Esophagus squamous epithelium (tissue), 5 donors: ENCODE results near the gene IL19. TPM values are rescaled to one million over a fixed set of nuclear protein-coding genes. Genes with fewer than 3 reads are reported as not detected.
A peak's percentile ranks its signal among the peaks of the same experiment; 100 is the strongest.

Experiments
- DNase-seq: peaks from one replicate; lab custom pipeline; 2025; lab: John Stamatoyannopoulos, UW
- H3K27ac ChIP-seq, 4 donors: fragments of 200-600 bp; sonication (generic); one replicate each; pipeline ENCODE4 v1.5.1; 2016 to 2019; ENCODE audit warnings: mild to moderate bottlenecking in 1 of 4
- H3K27me3 ChIP-seq, 4 donors: fragments of 200-600 bp; sonication (generic); 1 replicate in 3 of 4; 2 replicates in 1 of 4; pipeline versions ENCODE4 v1.5.1 to v1.6.0; 2017 to 2021; ENCODE audit warnings: antibody characterized with exemption in 1 of 4
- H3K36me3 ChIP-seq, 3 donors: fragments of 200-600 bp; sonication (generic); one replicate each; pipeline ENCODE4 v1.5.1; 2016 to 2019
- H3K4me1 ChIP-seq, 3 donors: fragments of 200-600 bp; sonication (generic); one replicate each; pipeline ENCODE4 v1.5.1; 2017 to 2019
- H3K4me3 ChIP-seq, 4 donors: fragments of 200-600 bp; sonication (generic); 1 replicate in 3 of 4; 2 replicates in 1 of 4; pipeline ENCODE4 v1.5.1; 2016 to 2019; ENCODE audit warnings: mild to moderate bottlenecking in 2 of 4, moderate library complexity in 1 of 4
- H3K9me3 ChIP-seq, 3 donors: fragments of 200-600 bp; sonication (generic); one replicate each; pipeline ENCODE4 v1.5.1; 2016 to 2019
- POLR2A ChIP-seq, 4 donors: fragments of 450-650 bp; IDR thresholded peaks; one replicate each; pipeline ENCODE4 v1.6.1; 2017; ENCODE audit warnings: antibody characterized with exemption in 4 of 4, mild to moderate bottlenecking in 4 of 4, moderate library complexity in 3 of 4
- WGBS, 2 donors: methylation state at CpG; one replicate each; pipeline ENCODE4 v1.1.5; 2018; 5-methylcytosine and 5-hydroxymethylcytosine counted together
- intact Hi-C: fragments of 100-400 bp; cut with DNase I; formaldehyde crosslinking; loops from one replicate; pipeline ENCODE4 v1.15.0; 2022
- total RNA-seq, 4 donors: library from RNA; depleted of rRNA; stranded (reverse); fragments of >200 nt; gene quantifications; one replicate each; pipeline ENCODE4 v1.1.0, GENCODE V29; 2016
- TF ChIP-seq, protein P1 (sequence below), 6 experiments: fragments of 450-650 bp in 4 of 6; fragments of 200-600 bp in 2 of 6; sonication (generic) in 2 of 6; IDR thresholded peaks; one replicate each; pipeline ENCODE4 v1.5.1; 2016 to 2019; ENCODE audit warnings: antibody characterized with exemption in 6 of 6, mild to moderate bottlenecking in 4 of 6, moderate library complexity in 4 of 6
- donor health status: DM: yes; HTN: yes; CAD: no.

The IL19 gene
- total RNA-seq, 4 donors from 2014 or later = 0.23 to 16.8 (median 16.3) TPM; not detected in 1

DNA sequence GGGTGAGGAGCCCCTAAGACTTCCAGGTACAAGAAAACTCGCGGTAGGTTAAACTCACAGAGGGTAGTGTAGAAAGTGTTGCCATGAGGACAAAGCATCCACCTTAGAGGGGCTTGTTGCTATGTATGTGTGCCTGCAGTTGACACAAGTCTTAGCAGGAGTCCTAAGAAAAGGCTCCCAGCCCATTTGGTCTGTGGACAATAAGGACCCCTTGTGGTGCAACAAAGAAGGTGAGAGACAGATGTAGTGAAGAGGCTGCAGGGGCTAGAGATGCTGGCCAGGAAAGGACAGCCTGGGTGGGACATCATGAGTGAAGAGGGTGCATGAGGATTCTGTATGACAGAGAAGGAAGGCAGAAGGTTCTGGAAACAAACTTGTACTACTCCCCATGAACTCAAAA, 38.0 kb downstream of the IL19 start:
- Histone ChIP-seq H3K27ac (no peak overlapping the region), H3K4me3 (no peak overlapping the region), H3K27me3 (peaks cover 0 to 11% (median 0%) of the 10 kb centered on the region in 4 donors), H3K9me3 (peaks cover 0 to 5% (median 5%) of the 10 kb centered on the region in 3 donors), H3K4me1 (peaks cover 0 to 14% (median 4%) of the 10 kb centered on the region in 3 donors), H3K36me3 (no peaks in the 10 kb centered on the region)
- DNase-seq = no peak
- WGBS, 2 donors = 65 to 88% methylated on average over 2 of the region's 2 CpGs
- intact Hi-C loops = no loop called here
- no peak for TF ChIP-seq POLR2A (IDR thresholded peaks at IDR 0.05)
- TF ChIP-seq, protein P1, sequence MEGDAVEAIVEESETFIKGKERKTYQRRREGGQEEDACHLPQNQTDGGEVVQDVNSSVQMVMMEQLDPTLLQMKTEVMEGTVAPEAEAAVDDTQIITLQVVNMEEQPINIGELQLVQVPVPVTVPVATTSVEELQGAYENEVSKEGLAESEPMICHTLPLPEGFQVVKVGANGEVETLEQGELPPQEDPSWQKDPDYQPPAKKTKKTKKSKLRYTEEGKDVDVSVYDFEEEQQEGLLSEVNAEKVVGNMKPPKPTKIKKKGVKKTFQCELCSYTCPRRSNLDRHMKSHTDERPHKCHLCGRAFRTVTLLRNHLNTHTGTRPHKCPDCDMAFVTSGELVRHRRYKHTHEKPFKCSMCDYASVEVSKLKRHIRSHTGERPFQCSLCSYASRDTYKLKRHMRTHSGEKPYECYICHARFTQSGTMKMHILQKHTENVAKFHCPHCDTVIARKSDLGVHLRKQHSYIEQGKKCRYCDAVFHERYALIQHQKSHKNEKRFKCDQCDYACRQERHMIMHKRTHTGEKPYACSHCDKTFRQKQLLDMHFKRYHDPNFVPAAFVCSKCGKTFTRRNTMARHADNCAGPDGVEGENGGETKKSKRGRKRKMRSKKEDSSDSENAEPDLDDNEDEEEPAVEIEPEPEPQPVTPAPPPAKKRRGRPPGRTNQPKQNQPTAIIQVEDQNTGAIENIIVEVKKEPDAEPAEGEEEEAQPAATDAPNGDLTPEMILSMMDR (IDR thresholded peaks at IDR 0.05) = peak in 4 of 6 experiments; percentile 6 to 40 (median 22)

DNA sequence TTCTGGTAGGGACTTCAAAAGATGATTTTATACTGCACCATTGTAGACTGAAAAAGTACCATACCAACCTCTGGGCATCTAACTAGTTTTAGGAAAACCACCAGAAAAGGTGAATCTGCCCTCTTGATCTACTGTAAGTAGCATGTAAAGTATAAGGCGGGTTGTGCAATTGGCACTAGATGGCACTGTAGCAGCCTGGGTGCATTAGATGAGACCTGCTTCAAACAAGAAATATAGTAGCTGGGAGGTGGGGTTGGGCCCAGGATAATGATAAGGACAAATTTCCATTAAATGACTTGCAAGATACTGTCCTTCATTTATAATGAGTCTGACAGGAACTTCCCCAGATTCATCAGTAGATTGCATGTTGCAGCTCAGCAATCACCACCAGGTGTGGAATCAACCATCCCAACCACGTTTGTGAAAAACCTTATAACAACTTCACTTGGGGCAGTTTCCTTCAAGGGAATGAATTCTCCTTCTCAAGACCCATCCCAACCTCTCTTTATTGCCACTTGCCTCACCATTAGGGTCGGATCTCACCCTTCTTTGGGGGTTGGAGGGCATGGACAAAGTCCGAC, 39.0 kb downstream of the IL19 start:
- Histone ChIP-seq H3K9me3 (peaks cover 0 to 5% (median 5%) of the 10 kb centered on the region in 3 donors), H3K4me1 (peaks cover 0 to 4% (median 0%) of the 10 kb centered on the region in 3 donors), H3K4me3 (no peak overlapping the region), H3K36me3 (no peaks in the 10 kb centered on the region), H3K27ac (no peak overlapping the region), H3K27me3 (peaks cover 0 to 11% (median 0%) of the 10 kb centered on the region in 4 donors)
- WGBS, 2 donors = 51 to 56% methylated on average over 4 of the region's 4 CpGs
- no peak for TF ChIP-seq POLR2A (IDR thresholded peaks at IDR 0.05)
- TF ChIP-seq, protein P1 (IDR thresholded peaks at IDR 0.05) = peak in 5 of 6 experiments; percentile 23 to 54 (median 30)
- DNase-seq = no peak
- intact Hi-C loops = no loop called here

DNA sequence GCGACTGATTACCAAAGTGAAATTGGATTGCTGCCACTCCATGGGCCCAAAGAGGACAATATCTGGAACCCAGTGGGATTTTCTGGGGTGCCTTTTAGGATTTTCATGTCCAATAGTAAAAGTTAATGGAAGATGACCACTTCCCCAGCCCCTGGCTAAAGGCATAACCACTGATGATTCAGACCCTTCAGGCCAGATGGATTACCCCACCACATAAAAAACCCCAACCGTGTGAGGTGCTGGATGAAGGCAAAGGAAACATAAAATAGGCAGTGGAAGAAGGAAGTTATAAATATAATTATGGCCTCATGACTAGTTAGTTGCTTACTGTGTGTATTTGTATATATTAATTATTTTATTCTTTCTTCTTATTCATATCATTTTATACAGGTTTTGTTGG, 41.9 kb downstream of the IL19 start:
- Histone ChIP-seq H3K27ac (no peak overlapping the region), H3K9me3 (peaks cover 0 to 5% (median 5%) of the 10 kb centered on the region in 3 donors), H3K4me1 (no peaks in the 10 kb centered on the region), H3K27me3 (peaks cover 0 to 11% (median 0%) of the 10 kb centered on the region in 4 donors), H3K36me3 (no peaks in the 10 kb centered on the region), H3K4me3 (no peak overlapping the region)
- intact Hi-C loops = no loop called here
- 67% methylated on average over 2 of the region's 2 CpGs for WGBS, 2 donors
- DNase-seq = no peak
- no peak for TF ChIP-seq POLR2A (IDR thresholded peaks at IDR 0.05)
- TF ChIP-seq, protein P1 (IDR thresholded peaks at IDR 0.05) = no peak

DNA sequence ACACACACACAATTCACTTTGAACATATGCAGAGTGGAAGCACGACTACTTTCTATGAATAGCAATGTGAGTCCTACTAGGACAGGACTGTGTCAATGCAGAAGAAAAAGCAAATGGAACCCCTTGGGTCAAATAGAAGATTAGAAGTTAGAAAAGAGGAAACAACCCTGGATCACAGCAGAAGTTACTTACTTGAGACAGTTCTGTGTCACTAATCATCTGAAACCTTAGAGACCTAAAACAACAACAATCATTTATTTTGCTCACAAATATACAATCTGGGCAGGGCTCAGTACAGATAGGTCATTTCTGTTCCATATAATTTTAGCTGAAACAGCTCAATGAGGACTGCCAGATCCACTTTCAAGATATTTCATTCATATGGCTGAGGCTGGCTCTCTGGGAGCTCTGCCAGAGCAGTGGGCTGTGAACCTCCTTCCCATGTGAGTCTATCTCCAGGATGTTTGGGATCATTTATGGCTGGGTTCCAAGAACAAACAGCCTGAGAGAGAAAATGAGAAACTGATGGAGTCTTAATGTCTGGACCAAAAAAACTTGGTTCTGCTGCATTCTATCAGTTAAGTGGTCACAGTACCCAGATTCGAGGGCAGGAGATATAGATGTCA, 44.3 kb downstream of the IL19 start:
- DNase-seq = no peak

More for the DNA sequence above, 44.3 kb downstream of the IL19 start:
- intact Hi-C loops = no loop called here
- Histone ChIP-seq H3K4me1 (no peaks in the 10 kb centered on the region), H3K4me3 (no peak overlapping the region), H3K27ac (no peak overlapping the region), H3K27me3 (peaks cover 0 to 4% (median 0%) of the 10 kb centered on the region in 4 donors), H3K36me3 (no peaks in the 10 kb centered on the region), H3K9me3 (peaks cover 0 to 5% (median 5%) of the 10 kb centered on the region in 3 donors)
- 31 to 67% methylated on average over 2 of the region's 2 CpGs for WGBS, 2 donors
- TF ChIP-seq, protein P1 (IDR thresholded peaks at IDR 0.05) = no peak
- TF ChIP-seq POLR2A (IDR thresholded peaks at IDR 0.05) = no peak
